NCI-H2196 treated with DMSO at 0.1 percent for 48 hours (cell line): ENCODE data around the gene SCLT1.

ENCODE experiments used
- DNase-seq: peaks from one replicate; lab custom pipeline; 2025; ENCODE audit not compliant: unreplicated experiment; lab: John Stamatoyannopoulos, UW

SCLT1 gene

DNA sequence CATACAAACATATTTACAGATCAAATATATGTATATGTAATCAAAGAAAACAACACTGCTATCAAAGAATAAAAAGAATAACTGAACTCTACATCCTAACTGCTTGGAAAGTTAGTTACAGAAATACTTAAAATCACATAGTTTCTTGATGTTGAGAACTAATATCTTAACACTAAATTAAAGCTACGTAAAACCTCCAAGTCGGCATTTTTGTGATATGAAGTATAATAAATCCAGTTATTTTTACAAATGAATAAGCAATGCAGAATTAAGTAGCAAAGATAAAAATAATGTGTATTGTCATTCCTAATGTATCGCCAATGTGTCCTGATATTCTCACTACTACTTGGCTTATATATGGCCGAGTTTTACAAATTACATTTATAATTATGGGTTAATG, 215.4 kb downstream of the SCLT1 start:
- DNase-seq = no peak

DNA sequence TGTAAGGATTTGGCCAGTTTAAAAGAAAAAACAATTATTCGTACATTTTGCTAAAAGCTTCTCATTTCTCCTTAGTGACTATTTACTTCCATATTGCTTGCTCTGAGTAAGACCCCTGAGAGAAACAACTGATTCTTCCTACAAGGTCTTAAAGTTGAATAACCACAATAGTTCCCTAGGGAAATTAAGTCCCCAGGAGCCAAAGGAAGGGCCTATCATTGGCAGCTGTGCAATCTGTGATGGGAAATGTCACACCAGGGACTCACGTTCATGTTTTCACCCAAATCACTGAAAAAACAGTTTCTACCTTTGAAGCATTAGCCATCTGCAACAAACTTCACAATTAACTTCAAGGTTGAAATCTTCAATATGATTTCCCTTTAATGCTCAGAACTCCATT, 217.1 kb downstream of the SCLT1 start:
- DNase-seq = no peak

DNA sequence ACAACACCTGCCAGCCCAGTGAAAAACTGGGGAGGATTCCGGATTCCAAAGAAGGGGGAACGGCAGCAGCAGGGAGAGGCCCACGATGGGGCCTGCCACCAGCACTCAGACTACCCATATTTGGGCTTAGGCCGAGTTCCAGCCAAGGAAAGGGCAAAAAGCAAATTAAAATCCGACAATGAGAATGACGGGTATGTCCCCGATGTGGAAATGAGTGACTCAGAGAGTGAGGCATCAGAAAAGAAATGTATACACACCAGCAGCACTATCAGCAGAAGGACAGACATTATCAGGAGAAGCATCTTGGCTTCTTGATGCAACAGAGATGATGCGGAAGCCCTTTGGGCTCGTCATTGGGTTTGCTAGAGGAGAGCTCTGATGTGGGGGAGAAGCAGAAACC, 221.4 kb downstream of the SCLT1 start:
- no peak for DNase-seq

DNA sequence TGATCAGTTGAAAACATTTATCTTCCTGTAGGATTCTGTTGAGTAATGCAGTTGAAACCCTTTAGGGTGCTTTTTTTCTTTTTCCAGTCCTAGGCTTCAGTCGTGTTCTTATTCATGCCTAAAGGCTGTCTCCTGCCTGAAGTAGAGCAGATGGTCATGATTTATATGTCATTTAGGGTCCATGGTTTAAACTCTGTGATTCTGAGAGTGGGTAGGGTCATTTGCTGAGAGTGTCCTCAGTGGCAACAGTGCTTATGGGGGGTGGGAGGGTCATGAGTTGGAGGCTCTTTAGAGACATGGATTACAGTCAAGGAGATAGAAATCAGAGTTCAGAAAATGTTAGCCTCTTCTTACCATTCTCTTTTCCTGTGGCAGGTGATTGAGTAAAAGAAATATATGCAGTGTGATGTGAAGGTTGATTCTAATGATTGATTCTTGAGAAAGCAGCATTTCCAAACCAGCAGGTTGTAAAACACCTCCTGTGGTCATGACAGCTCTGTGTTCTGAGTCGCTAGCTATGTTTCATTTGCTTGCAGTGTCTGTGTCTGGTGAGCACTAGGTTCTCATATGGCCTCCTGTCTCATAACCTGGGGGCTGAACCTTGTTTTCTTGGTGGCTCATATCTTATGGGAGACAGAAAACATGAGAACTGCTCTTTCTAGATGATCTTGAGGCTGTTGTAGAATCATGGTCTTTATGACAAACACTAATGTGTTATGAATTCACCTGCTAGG, 223.4 kb downstream of the SCLT1 start:
- no peak for DNase-seq

DNA sequence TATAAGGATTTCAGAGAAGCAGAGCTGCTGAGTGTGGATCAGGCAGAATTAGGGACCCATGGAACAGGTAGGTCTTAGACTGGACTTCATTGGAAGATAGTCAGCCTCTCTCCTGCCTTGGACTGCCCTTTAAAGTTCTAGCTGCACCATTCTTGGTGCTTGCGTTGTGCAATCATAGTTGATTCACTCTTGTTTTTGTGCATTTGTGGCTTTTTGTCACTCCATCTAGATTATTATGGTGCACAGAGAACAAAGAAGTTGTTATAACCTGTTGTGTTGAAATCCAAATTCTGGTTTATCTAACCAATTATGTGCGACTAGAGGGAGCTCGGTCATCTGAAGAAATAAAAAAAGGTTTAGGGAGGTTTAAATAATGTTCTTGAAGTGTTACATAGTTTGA, 224.6 kb downstream of the SCLT1 start:
- DNase-seq = no peak

DNA sequence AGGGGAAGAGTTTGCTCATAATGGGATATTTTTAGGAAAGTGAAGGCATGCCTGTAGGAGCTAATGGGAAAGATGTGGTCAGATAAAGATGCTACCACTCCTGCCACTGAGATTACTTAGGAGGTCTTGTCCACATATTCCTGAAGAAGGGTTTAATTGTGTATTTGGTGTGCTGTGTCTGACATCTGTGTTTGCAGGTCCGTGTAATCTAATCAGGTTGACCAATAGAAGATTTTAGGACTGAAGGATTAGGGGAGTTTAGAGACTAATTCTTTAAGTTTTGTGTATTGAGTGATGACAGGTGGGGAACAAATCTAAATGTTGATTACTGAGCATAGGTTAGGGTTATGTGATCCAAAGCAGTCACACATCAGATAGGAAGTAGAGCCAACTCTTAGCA, 226.6 kb downstream of the SCLT1 start:
- DNase-seq = no peak

DNA sequence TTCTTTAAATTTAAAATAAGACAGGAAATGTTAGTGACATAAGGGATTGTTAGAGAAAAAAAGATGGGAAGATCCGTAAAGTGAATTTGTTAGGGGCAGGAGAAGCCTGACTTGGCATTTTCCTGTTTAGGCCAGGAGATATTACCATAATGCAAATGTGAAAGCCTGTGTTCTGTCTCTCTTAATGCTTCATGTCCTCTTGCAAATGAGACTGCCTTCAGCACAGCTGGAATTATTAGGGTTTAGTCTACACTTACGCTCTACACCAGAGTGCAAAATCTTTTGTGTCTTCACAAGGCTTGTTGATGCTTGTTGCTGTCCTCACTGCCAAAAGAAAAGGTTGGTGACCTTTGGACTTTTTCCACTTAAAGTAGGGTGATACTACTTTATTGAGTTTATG, 227.1 kb downstream of the SCLT1 start:
- DNase-seq = no peak

DNA sequence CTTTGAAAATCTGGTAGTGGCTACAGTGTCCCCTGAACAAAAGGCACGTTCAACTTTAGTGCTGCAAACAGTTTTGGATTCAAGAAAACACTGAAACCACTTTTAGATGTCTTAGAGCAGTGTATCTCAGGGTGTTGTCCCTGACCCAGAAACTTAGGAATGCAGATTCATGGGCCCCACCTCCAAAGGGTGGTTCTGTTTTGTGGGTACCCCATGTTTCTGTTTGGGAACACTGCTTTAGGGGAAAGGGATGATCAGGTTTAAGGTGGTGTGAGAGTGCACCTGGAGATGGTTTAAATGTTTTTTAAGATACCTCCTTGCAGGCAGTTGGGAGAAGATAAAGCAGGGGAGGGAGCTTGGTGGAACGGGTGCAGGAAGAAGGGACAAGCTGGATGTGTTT, 228.2 kb downstream of the SCLT1 start:
- DNase-seq = no peak

DNA sequence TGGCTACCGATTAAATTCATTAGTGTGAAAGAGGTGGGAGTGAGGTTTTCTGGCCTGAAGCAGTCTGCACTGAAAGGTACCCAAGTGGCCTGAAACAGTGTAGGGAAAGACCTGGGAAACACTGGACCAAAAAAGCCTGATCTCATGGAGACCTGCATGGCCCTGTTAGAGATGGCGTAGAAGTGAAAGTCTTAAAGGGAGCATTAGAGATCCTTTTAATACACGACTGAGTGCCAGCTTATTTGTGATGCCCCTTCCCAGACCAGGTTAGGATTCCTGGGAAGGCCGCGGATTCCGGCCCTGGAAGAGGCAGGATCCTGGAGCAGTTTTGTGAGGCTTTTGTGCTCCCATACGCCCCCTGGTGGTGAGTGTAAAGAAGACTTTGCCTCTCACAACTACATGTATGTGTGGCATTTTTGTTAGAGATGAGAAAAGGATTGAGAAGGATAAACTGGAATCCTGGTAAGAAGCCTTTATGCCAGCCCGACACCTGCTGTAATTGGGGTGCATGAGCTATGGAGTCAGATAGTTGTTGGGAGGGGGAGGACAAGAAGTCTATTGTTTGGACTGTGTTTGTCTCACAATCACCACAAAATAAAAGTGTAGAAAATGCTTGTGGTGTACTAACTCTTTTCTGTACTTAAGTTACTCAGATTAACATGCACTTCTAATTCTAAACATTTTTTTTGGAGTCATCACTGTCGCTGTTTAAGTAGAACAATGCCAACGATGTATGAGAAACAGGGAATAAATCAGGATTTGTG, 229.8 kb downstream of the SCLT1 start:
- DNase-seq = peak; percentile 2

DNA sequence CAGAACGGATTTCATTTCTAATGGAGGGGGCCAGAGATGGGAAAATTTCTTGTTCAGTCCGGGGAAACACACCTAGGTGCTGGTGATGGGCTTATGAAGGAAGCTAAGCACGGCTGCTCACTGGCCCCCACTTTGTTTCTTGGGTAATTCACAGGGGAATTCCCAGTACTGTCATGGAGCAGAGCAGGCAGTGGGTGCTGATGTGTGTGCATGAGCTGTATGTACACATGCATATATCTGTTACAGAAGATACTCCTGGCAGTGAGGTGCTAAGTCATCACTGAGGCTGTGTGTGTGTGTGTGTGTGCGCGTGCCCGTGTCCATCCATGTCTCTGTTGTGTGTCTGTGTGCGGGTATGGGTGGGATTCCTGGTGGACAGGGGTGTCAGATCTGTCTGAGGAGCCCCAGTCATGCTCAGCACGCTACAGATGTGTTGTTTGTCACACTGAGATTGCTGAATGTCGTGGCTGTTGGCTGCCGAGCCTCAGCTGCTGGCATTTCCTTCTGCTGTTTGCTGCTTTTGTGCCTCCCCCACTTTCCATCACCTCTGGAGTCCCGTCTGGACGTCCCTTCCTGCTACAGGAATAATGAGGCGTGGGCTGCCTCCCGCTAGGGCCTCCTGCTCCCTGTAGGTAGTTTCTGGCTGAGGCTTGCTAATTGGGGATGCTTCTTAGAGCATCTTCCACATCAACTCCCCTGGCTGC, 230.6 kb downstream of the SCLT1 start:
- no peak for DNase-seq

DNA sequence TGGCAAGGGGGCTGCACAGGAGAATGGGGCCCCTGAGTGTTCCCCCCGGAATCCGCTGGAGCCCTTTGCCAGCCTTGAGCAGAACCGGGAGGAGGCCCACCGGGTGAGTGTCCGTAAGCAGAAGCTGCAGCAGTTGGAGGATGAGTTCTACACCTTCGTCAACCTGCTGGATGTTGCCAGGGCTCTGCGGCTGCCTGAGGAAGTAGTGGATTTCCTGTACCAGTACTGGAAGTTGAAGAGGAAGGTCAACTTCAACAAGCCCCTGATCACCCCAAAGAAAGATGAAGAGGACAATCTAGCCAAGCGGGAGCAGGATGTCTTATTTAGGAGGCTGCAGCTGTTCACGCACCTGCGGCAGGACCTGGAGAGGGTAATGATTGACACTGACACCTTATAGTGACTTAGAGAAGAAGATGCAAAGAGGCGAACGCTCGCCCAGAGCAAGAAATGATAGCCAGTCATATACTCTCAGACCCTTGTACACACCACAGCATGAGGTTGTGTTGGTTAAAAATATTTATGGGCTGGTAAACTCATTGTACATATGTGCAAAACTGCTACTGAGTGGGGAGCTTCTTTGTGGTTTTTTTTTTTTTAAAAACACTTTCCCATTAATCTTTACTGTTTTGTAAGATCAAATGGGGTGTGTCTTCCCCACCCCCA, 231.4 kb downstream of the SCLT1 start:
- no peak for DNase-seq

DNA sequence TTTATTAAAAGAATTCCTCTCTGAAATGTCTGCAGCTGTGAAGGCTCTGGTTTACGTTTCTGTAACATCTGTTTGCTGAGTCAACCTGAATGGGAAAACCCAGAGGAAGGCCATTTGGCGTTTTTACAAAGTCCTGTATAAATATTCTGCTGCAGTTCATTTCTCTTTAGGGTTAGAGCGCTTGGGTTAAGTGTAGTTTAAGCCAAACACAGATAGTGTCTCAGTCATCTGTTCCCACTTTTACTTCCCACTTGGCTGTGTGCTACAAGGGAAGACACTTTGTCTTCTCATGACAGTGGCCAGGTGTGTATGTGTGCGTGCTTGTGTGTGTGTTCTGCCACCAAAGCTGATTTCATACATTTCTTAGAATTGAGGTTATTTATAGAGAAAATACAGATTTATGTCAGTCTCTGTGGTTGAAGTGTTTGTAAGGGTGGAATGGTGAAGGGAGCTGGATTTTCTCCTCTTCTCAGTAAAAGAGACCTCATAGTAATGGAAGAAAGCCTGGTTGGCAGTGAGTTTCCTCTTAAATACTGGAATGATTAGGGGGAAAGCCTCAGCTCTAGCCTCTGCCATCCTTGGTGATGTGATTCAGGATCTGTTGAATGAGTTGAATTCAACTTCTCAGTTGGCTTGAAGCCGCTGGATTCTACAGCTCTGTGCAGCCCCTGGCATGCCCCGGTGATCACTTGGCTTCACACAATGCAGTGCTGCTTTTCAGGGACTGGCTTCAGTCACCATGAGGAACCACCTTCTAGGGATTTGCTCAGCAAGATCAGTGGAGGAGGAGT, 233.3 kb downstream of the SCLT1 start:
- no peak for DNase-seq

DNA sequence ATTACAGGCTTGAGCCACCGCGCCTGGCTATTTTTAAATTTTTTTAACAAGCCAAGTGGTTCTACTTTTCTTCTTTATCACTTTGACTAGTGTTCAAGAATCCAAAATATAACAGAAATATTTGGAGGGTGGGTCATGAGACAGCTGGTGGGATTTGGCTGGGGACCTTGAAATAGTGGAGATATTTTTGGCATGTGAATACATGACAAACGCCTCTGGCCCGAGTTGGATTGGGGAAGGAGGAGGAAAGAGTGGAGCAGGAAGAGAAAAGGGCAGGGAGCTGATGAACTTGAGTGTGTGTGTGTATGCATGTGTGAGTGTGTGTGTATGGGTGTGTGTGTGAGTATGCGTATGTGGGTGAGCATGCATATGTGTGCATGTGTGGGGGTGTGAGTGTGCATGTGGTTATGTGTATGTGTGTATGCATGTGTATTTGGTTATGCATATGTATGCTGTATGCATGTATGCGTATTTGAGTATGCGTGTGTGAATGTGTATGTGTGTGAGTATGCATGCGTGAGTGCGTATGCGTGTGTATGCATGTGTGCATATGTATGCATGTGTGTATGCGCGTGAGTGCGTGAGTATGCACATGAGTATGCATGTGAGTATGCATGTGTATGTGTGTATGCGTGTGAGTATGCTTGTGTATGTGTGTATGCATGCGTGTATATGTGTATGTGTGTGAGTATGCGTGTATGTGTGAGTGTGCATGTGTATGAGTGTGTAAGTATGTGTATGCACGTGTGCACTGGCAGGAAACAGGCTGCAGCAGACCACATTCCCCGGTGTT, 234.3 kb downstream of the SCLT1 start:
- DNase-seq = no peak

DNA sequence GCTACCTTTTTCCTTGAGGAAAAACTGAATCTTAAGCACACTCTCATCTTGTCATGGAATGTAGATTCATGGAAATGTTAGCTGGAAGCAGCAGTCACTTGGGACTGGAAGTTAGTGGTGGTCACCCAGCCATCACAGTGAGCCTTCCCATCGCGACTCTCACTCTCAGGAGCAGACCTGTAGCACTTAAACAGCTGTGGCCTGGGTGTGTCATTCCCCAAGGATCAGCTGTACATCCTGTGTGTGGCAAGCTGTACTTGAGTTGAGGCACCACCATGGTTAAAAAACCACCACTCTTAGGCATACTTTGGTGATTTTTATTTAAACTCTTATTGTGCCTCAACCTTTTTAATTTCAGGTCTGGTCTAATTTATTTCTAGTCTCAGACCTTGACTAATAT, 237.1 kb downstream of the SCLT1 start:
- no peak for DNase-seq

DNA sequence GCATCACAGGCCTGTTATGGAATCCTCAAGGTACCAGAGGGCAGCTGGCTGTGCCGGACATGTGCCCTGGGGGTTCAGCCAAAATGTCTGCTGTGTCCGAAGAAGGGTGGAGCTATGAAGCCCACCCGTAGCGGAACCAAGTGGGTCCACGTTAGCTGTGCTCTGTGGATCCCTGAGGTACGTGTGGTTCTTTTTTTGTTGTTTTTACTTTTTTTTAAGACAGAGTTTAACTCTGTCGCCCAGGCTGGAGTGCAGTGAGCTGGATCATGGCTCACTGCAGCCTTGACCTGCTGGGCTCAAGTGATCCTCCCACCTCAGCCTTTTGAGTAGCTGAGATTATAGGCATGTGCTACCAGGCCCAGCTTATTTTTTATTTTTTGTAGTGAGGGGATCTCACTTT, 237.7 kb downstream of the SCLT1 start:
- DNase-seq = no peak

DNA sequence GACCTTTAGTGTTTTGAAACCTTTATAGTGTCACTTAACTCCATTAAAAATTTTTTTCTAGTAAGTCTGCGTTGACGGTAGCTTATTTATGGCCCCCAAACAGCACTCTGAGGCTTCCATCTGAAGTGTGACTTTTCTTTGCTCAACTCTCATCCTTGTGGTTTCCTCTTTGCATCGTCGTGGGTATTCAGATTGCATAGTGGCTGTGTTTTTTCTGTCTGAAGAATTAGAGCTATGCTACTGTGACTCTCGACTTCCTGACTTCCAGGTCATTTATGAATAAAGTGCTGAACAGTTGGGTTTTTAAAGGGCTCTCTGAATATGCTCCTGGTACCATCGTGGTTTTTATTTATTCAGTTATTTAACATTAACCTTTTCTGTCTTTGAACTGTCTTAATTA, 238.9 kb downstream of the SCLT1 start:
- no peak for DNase-seq

DNA sequence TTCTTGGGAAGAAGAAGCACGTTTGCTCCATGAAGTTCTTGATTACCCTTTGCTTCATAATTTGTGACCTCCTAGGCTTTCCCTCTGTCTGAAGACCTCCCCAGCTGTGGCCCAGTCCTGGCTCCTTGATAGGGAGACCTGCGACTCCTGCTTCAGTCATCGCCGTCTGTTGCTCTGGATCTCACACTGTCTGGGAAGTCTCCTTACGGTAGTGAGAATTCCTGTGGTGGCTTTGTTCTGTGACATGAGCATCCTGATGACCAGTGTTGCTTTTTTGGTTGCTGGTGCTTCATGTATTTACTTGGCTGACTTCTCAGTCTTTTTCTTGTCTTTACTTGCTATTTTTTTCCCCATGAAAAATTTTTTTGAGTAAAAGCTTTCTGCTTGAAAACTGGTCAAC, 239.6 kb downstream of the SCLT1 start:
- no peak for DNase-seq

DNA sequence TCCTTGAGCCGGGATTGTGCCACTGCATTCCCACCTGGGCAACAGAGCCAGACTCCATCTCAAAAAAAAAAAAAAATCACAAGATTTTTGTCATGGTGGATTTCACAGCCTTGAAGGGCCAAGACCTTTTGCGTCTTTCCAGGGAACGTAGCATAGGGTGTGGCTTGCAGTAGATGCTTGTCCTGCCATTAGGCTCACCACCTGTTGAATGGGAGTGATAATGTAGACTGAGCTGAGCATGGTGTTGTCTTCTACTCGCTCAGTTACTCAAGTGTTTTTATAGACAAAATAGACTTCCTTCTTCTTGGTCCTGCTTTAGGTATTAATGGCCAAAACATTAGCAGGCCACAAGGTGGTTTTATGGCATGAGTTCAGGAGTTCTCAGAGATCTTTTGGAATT, 243.1 kb downstream of the SCLT1 start:
- no peak for DNase-seq

DNA sequence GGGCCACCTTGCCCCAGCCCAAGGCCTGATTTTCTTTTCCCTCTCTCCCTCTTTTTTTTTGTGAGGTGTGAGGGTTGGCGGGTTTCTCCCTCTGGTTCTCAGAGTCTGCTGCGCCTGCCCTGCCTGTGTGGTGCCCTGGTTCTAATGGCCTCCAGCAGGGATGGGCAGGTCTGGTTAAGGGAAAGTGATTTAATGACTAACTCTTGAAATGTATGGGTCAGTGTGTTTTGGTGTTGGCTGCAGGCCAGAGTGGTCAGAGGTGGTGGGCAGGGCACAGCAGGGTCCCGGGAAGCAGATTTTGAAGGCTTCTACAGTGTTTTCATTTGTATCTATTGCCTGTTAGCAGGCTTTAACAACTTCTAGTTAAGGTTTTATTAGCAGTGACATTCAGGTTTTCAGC, 244.9 kb downstream of the SCLT1 start:
- DNase-seq = no peak

DNA sequence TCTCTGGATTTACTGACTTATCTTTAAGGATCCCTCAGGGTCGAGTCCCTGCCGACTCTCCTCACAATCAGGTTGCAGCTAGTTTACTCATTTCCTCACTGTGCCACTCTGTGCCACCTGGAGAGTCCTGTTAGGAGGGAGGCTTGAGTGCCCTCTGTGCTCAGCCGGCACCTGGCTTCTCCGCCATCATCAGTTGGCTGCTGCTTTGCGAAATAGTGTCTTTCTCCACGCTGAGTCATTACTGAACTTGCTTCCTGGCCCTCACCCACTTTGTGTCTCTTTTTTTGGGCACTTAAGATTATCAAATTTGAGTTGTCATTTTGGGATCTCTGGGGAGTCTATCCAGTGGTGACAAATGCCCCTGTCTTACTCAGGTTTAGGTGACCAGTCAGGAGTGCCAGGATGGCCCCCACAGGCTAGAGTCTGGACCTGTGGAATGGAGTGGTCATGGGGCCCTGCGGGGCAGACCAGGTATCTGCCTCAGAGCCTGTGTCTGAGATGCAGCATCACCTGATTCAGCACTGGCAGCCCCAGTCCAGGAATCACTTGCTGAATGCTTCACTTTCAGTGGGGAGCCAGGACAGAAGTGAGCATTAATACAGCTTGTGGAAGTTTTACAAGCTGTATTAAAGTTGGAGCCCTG, 246.1 kb downstream of the SCLT1 start:
- peak; percentile 23 for DNase-seq
